Suppressor macrophage treated with lipopolysaccharide for 1 hour (primary cell): ENCODE measurements around the gene TFPI2.
"Not testable (repeated sequence)": the region's sequence is repeated elsewhere in the genome, so short reads cannot be mapped to it uniquely, and the experiment has no call there.

Experiments
- DNase-seq, 3 donors: peaks; one replicate each; pipeline ENCODE4 v3.0.0-alpha.2; 2020 to 2022

The TFPI2 gene, protein sequence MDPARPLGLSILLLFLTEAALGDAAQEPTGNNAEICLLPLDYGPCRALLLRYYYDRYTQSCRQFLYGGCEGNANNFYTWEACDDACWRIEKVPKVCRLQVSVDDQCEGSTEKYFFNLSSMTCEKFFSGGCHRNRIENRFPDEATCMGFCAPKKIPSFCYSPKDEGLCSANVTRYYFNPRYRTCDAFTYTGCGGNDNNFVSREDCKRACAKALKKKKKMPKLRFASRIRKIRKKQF

DNA sequence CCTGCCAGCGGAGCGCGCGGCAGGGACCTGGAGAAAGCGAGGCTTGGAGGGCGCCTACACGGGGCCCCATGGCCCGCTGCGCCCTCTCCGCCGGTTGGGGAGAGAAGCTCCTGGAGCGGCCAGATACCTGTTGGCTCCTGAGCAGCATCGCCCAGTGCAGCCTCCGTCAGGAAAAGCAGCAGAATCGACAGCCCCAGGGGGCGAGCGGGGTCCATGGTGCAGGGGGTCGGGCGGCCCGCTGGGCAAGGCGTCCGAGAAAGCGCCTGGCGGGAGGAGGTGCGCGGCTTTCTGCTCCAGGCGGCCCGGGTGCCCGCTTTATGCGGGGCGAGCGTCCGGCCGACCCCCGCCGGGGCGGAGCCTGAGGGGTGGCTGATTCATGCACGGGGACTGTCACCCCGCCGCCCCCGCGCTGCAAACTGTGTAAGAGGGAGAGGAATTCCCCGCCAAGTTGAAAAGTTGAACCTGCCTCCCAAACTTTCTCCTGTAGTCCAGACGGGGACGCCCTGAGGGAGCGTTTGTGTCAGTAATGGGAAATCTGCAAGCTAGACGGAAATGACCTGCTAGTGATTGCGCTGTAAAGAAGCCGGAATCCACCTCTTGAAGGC is at the start of gene TFPI2:
TFPI2 (minus strand) TSS at position 290 of the 605 bp plus-strand sequence; CDS start at position 215, 75 bp downstream.
- peak; percentile 53 to 72 (median 67) for DNase-seq

DNA sequence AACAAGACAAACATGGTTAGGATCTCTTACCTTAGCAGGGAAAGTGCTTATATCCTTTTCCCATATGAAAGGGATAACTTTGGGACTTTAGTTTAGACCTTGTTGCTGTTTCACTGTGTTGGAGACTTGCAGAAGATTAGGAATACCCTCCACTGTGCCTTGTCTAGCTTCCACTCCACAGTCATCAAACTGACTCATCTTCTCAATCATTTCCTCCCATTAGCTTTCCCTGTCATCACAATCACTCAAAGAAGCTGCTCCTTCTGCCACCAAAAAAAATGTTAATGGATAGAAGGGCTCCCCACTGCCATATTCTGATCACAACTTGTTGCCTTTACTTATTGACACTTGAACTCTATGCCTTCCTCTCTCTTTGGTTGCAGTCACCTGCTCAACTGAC is 47.7 kb upstream of the TFPI2 start:
- no peak for DNase-seq

DNA sequence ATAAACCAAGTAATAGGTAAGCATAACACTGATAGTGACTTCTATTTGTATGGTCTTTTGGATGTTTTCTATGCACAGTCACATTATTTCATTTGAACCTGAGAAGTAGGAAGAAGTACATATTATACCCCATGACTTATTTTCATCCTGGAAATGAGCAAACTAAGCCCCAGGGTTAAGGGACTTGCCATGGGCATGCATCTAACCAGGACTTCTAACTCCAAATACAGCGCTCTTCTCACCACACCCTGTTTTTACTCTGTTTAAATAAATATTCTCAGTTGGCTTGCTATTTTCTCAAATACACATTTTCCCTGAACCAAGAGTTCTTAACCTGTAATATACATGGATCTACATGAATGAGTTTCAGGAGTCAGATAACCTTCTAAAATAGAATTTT is 47.3 kb upstream of the TFPI2 start:
- DNase-seq, result no peak

- DNase-seq, result no peak
Observed at GRCh38 chr7:93935102-93935501, 44.5 kb upstream of the TFPI2 start.

- no peak for DNase-seq
Observed at GRCh38 chr7:93933156-93933555, 42.6 kb upstream of the TFPI2 start.

GRCh38 chr7:93931655-93932054 is 41.1 kb upstream of the TFPI2 start:
- no peak for DNase-seq

DNA sequence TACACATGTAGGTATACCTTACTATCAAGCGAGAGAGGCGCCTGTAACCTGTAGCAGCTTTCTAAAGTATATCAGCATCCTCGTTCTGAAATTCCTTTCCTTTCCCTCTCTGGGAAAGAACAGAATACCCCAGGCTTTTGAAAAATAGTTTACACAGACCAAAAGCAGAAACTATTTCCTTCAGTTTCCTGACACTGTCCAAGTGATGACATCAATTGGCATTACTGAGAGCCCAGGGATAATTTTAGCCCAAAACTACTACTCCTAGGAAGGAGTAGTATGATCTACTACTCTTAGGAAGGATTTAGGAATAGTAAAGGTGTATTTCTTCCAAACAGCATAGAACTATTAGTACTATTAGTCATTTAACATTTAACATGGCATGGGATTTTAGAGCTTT is 37.0 kb upstream of the TFPI2 start:
- no peak for DNase-seq

DNA sequence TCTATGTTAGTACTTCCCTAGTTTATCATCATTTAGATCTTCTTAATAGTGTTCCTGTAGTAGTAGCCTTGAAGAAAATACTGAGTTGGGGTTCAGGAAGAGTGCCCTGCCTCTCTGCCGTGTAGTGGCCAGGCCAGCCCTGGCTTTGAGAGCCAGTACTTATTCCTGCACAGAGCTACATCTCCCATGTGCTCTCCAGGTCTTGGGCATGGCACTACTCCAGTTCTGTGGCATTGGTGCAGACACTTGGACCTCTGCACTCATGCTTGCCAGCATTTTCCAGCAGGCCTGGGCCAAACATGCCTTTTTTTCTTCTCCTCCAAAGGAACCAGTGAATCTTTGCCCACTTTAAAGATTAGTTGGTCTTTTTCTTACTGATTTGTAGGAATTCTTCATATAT is 36.2 kb upstream of the TFPI2 start:
- DNase-seq, result no peak

GRCh38 chr7:93923942-93924341 is 33.4 kb upstream of the TFPI2 start:
- no peak for DNase-seq

- DNase-seq, result no peak
Observed at GRCh38 chr7:93923296-93923695, 32.7 kb upstream of the TFPI2 start.

DNA sequence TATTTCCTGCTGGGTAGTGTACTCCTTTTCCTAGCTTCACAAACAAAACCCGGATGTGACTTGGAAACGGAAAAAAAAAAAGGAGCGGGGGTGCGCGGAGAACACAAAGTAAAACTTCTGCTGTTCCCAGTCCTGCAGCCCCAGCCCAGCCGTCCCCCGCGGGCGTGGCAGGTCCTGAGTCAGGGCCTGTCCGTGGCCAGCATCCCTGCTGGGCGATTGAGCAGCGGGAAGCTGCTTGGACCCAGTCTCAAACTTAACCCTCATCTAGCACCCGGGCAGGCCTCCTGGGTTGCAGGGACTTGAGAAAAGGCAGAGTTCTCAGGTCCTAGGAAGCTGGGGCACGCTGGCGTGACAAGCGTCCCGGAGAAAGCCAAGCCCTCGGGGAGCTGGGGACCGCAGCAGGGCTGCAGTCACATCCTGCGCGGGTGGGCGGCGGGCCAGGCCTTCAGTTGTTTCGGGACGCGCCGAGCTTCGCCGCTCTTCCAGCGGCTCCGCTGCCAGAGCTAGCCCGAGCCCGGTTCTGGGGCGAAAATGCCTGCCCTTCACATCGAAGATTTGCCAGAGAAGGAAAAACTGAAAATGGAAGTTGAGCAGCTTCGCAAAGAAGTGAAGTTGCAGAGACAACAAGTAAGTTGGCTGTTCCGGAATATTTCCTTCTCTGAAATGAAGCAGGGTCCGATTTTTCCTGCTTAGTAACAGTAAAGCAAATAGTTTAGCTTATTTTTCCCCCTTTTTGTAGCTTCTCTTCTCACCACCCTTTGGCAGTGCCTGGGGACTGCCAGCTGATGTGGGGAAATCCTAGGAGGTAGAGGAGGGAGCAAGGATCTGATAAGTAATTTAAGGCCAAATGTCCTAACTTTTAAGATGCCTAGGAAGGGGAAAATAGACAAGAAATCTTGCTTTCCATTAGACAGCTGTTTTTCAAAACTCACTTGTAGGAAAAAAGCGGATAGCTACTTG is 31.3 kb upstream of the TFPI2 start, which contains the start of gene GNG11:
GNG11 (plus strand) TSS at position 129 of the 960 bp plus-strand sequence; CDS start at position 532, 403 bp downstream.
- peak; percentile 36 to 58 (median 40) for DNase-seq

DNA sequence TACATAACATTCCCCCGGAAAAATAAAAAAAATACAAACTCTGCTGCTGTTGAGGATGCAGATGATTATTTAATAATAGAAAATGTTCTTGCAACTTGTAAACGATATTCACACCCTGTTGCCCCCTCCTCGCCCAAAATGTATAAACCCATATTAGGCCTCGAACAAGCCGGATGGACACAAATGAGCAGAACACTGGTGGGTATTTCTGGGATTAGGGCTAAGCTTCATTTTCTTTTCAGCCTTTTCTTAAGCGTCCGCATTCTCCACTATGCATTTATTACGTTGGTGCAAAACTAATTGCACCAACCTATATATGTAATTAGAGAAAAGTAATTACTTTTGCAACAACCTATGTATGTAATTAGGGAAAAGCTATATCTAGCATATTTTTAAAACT is 30.6 kb upstream of the TFPI2 start:
- DNase-seq, result no peak

DNA sequence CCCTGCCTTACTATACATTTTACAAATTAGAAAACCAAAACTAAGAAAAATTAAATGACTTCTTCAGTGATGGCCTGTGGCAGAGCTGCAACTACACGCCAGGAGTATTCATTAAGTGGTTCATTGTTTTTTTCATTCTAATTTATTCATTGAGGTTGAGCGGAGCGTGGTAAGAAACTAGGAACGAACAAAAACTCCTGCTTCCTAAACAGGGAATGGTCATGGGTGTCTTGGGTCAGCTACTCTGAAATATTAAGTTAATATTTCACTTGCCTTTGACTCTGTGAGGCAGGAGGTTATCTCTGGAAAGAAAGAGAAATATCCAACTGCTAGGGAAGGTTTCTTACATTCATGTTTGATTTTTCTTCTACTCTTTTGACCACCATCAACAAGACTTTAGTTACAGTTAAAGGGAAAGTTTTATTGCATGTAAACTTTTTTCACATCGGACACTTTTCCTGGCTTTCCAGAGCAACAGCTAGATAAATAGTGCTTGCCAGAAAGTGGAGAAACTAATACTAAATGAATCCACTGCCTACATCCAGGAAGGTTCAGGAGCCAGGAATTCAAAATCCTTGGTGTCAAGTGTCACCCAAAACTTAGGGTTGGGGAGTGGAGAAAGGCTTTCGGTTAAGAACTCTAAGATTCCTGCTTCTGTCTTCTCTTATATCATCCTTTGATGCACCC is 30.1 kb upstream of the TFPI2 start:
- no peak for DNase-seq

DNA sequence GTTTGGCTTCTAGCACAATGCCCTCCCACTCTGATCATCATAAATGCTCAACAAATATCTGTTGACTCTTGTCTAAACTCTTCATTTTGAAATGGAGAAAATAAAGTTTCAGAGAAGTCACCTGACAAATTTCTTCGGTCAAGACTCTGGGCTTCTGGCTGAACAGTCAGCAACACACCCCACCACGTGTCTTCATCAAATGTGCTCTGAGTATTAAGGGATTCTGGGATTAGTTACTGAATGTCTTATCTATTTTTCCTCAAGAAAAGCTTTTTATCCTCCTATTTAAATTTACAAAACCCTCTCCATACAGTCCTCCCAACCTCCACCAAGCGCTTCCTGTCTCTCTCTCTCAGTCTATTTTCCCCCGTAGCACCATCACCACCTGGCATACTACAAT is 25.8 kb upstream of the TFPI2 start:
- DNase-seq, result not testable (repeated sequence)

- DNase-seq, result not testable (repeated sequence)
Observed at GRCh38 chr7:93915888-93916287, 25.3 kb upstream of the TFPI2 start.

DNA sequence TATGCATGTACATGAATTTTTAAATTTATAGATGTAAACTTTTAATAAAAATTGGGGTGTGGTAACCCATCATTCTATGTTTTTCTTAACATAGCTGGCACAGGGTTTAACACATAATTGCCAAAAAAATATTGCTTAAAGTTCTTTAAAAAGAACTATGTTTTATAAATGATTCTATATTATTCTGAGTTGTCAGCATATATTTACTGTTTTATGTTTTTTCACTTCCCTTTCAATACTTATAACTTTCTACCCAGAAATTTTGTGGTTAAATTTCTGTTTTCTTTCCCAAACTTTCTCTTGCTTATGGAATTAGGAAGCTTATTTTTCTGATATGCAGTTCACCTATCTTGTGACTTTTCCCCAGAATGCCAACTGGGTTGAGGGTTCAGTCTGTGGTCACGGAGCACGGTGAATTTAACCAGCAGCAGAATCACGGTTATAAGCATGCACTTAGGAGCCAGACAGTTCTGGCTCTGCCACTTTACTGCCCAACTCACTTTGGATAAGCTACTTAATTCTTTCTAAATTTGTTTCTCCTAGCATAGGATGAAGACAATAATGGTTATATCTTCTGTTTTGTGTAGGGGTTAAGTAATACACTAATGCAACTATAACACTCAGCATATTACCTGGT is 24.8 kb upstream of the TFPI2 start:
- not testable (repeated sequence) for DNase-seq

DNA sequence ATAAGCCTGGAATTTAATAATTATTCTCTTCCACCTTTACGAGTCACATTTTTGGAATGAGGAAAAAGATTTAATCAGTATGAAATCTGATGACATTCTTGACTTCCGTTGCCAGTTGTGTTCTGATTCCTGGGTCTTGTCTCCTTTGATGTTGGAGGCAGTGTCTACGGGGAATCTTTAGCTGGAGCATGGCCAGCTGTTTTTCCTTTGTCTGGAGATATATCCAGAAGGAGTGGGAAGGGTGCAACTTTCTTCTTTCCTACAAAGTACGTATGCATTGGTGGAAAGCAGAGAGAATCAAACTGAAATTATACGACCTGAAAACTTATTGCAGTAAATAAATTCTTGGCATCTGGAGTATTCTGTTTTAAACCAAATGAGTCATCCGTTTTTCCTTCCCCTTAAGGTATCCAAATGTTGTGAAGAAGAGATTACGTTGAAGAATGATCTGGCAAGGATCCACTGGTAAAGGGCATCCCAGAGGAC is 24.1 kb upstream of the TFPI2 start:
- DNase-seq, result no peak

DNA sequence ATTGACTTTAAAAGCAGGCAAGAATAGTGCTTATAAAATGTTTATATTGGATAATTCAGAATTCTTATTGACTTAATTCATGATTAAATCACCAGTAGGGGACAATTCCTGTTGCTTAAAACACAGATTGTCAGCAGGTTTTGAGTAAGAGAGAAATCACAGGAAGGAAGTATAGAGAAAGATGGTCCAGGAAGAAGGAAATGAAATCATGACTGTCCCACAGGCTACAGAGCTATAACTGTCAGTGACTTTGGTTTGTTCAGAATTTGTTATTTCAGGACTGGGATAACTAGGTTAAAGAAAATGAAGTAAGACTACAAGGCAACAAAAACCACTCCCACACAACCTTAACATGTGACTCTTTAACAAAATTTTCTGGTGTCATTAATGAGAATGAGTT is 22.6 kb upstream of the TFPI2 start:
- peak in 1 of 3 donors; percentile 16 for DNase-seq

- not testable (repeated sequence) for DNase-seq
Observed at GRCh38 chr7:93911661-93912060, 21.1 kb upstream of the TFPI2 start.

DNA sequence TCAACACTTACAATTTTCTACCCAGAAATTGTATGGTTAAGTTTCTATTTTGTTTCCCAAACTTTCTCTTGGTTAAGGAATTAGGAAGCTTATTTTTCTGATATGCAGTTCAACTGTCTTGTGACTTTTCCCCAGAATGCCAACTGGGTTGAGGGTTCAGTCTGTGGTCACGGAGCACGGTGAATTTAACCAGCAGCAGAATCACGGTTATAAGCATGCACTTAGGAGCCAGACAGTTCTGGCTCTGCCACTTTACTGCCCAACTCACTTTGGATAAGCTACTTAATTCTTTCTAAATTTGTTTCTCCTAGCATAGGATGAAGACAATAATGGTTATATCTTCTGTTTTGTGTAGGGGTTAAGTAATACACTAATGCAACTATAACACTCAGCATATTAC is 20.7 kb upstream of the TFPI2 start:
- not testable (repeated sequence) for DNase-seq

DNA sequence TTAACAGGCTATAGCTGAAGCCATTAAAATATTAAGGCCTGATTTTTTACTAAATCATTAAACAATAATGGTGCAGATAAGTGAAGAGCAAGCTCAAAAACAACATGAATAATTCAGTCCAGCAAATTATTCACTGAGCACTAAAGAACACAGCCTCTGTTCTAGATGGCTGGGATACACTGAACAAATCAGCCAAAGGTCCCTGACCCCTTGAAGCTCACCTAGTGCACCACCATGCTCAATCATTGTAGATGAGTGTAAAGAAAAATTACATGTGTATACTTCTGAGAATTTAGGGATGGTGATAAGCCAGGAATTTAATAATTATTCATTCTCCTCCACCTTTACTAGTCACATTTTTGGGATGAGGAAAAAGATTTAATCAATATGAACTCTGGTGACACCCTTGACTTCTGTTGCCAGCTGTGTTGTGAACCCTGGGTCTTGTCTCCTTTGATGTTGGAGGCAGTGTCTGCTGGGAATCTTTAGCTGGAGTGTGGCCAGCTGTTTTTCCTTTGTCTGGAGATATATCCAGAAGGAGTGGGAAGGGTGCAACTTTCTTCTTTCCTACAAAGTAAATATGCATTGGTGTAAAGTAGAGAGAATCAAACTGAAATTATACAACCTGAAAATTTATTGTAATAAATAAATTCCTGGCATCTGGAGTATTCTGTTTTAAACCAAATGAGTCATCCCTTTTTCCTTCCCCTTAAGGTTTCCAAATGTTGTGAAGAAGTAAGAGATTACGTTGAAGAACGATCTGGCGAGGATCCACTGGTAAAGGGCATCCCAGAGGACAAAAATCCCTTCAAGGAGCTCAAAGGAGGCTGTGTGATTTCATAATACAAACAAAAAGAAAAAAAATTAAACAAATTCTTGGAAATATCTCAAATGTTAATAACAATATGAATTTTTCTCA is 19.8 kb upstream of the TFPI2 start:
- no peak for DNase-seq
